Muscle layer of colon (tissue), 2 donors: ENCODE measurements around the gene ZNF804A.

Experiments
- H3K27ac ChIP-seq: one replicate; pipeline ENCODE4 v1.7.0; 2013; ENCODE audit warnings: low read depth, mild to moderate bottlenecking, low read length, moderate library complexity
- H3K27me3 ChIP-seq, 2 donors: one replicate each; pipeline ENCODE4 v1.7.0; 2013; ENCODE audit warnings: low read length in 2 of 2, mild to moderate bottlenecking in 2 of 2; ENCODE audit not compliant: insufficient read depth in 2 of 2, control insufficient read depth in 1 of 2
- H3K36me3 ChIP-seq: one replicate; pipeline ENCODE4 v1.7.0; 2013; ENCODE audit warnings: mild to moderate bottlenecking, low read length; ENCODE audit not compliant: insufficient read depth
- H3K4me1 ChIP-seq: one replicate; pipeline ENCODE4 v1.7.0; 2013; ENCODE audit warnings: mild to moderate bottlenecking, low read length; ENCODE audit not compliant: insufficient read depth
- H3K4me3 ChIP-seq, 2 donors: one replicate each; pipeline ENCODE4 v1.7.0; 2013; ENCODE audit warnings: low read length in 2 of 2, low read depth in 1 of 2, mild to moderate bottlenecking in 1 of 2, moderate library complexity in 1 of 2
- H3K9ac ChIP-seq: one replicate; pipeline ENCODE4 v1.7.0; 2013; ENCODE audit warnings: low read length
- H3K9me3 ChIP-seq: one replicate; pipeline ENCODE4 v1.7.0; 2013; ENCODE audit warnings: mild to moderate bottlenecking, low read length
- donor health status: abdominal sarcoma.
- donor health status: Adenocarcinoma of cecum.

ZNF804A gene

GRCh38 chr2:184904991-184905390 is 306.7 kb downstream of the ZNF804A start:
- H3K27me3 ChIP-seq: no peaks in the 10 kb centered on the region
- no peak overlapping the region for H3K27ac ChIP-seq
- H3K4me1 ChIP-seq: no peaks in the 10 kb centered on the region
- H3K9me3 ChIP-seq: peaks cover under 1% of the 10 kb centered on the region
- H3K9ac ChIP-seq: no peak overlapping the region
- no peak overlapping the region for H3K4me3 ChIP-seq
- no peaks in the 10 kb centered on the region for H3K36me3 ChIP-seq

DNA sequence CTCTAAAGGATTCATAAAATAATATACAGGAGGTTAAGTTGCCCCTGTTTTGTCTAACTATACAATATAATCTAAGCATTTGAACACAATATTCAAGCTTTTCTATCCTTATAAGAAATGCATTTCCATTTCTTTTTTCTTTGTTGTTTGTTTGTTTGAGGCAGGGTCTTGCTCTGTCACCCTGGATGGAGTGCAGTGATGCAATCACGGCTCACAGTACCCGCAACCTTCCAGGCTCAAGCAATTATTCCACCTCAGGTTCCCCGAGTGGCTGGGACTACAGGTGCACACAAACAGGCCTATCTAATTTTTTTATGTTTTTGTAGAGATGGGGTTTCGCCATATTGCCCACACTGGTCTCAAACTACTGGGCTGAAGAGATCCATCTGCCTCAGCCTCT is 307.8 kb downstream of the ZNF804A start:
- no peaks in the 10 kb centered on the region for H3K4me1 ChIP-seq
- no peak overlapping the region for H3K9ac ChIP-seq
- H3K9me3 ChIP-seq: peaks cover 4% of the 10 kb centered on the region
- H3K27me3 ChIP-seq: no peaks in the 10 kb centered on the region
- no peak overlapping the region for H3K4me3 ChIP-seq
- no peaks in the 10 kb centered on the region for H3K36me3 ChIP-seq
- H3K27ac ChIP-seq: no peak overlapping the region

GRCh38 chr2:184906709-184907108 is 308.4 kb downstream of the ZNF804A start:
- no peak overlapping the region for H3K27ac ChIP-seq
- peaks cover 4% of the 10 kb centered on the region for H3K9me3 ChIP-seq
- H3K36me3 ChIP-seq: no peaks in the 10 kb centered on the region
- no peaks in the 10 kb centered on the region for H3K27me3 ChIP-seq
- no peak overlapping the region for H3K4me3 ChIP-seq
- H3K4me1 ChIP-seq: no peaks in the 10 kb centered on the region
- no peak overlapping the region for H3K9ac ChIP-seq

DNA sequence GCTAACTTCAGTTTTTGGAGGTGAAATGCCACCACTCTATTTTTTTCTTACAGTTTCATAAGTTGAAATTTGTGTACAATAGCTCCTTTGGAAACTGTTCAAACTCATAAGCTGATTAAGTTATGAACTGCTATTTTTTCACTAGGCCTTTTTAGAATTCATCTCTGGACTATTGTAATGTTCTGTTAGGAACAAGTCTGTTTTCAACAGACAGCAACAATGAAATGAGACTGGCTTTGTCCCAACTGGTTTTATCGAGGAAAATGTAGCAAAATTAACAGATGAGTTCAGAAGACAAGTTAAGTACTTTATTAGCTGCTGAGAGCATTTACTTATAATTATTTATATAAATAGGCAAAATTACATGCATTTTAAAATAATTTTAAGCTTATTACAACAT is 310.6 kb downstream of the ZNF804A start:
- H3K4me1 ChIP-seq: no peaks in the 10 kb centered on the region
- no peaks in the 10 kb centered on the region for H3K36me3 ChIP-seq
- no peaks in the 10 kb centered on the region for H3K27me3 ChIP-seq
- no peak overlapping the region for H3K4me3 ChIP-seq
- no peak overlapping the region for H3K9ac ChIP-seq
- peaks cover 4% of the 10 kb centered on the region for H3K9me3 ChIP-seq
- H3K27ac ChIP-seq: no peak overlapping the region

GRCh38 chr2:184920451-184920965 is 322.2 kb downstream of the ZNF804A start:
- no peak overlapping the region for H3K9ac ChIP-seq
- H3K36me3 ChIP-seq: no peaks in the 10 kb centered on the region

DNA sequence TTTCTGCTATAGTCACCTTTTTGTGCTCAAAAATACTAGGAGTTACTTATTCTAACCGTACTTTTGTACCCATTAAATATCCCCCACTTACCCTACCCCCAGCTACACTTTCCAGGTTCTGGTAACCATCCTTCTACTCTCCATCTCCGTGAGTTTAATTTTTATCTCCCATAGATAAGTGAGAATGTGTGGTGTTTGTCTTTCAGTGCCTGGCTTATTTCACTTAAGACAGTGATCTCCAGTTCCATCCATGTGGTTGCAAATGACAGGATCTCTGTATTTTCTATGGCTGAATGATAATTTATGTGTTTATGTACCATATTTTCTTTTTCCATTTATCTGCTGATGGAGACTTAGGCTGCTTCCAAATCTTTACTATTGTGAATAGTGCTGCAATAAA is 323.3 kb downstream of the ZNF804A start:
- Histone ChIP-seq H3K4me1 (no peaks in the 10 kb centered on the region), H3K9me3 (no peaks in the 10 kb centered on the region), H3K9ac (no peak overlapping the region), H3K27me3 (no peaks in the 10 kb centered on the region), H3K4me3 (no peak overlapping the region), H3K27ac (no peak overlapping the region), H3K36me3 (no peaks in the 10 kb centered on the region)

More at GRCh38 chr2:184920451-184920965, 322.2 kb downstream of the ZNF804A start:
- no peaks in the 10 kb centered on the region for H3K9me3 ChIP-seq
- no peak overlapping the region for H3K27ac ChIP-seq
- no peak overlapping the region for H3K4me3 ChIP-seq
- H3K27me3 ChIP-seq: no peaks in the 10 kb centered on the region
- H3K4me1 ChIP-seq: no peaks in the 10 kb centered on the region

- H3K9me3 ChIP-seq: no peaks in the 10 kb centered on the region
Observed at GRCh38 chr2:184923751-184924150, 325.4 kb downstream of the ZNF804A start.

DNA sequence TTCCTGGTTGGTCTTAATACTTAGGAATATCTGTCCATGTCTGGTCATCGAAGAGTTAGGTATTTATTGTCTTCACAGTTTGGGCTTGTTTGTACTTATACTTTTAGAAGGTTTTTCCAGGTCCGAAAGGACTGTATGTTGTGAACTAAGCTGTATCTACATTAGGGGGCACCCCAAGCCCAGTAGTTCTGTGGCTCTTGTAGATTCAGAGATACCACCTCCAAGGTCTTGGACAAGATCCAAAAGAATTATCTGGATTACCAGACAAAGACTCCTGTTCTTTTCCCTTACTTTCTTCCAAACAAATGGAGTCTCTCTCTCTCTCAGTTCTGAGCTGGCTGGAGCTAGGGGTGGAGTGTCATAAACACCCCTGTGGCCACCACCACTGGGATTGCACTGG is 328.7 kb downstream of the ZNF804A start:
- Histone ChIP-seq H3K27me3 (no peaks in the 10 kb centered on the region), H3K4me1 (no peaks in the 10 kb centered on the region), H3K4me3 (no peak overlapping the region), H3K36me3 (no peaks in the 10 kb centered on the region), H3K9me3 (no peaks in the 10 kb centered on the region), H3K27ac (no peak overlapping the region), H3K9ac (no peak overlapping the region)

More at GRCh38 chr2:184923751-184924150, 325.4 kb downstream of the ZNF804A start:
- Histone ChIP-seq H3K4me3 (no peak overlapping the region), H3K36me3 (no peaks in the 10 kb centered on the region), H3K27ac (no peak overlapping the region), H3K4me1 (no peaks in the 10 kb centered on the region), H3K27me3 (no peaks in the 10 kb centered on the region), H3K9ac (no peak overlapping the region)

DNA sequence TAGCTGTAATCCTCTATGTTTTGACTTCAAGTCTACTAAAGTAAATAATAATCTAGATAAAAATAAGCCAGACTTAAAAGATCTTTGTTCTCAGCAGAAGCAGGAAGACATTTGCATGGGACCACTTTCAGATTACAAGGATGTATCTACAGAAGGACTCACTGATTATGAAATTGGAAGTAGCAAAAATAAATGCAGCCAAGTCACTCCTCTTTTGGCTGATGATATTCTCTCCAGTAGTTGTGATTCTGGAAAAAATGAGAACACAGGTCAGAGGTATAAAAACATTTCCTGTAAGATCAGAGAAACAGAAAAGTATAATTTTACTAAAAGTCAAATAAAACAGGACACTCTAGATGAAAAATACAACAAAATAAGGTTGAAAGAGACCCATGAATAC is 338.4 kb downstream of the ZNF804A start:
- no peak overlapping the region for H3K27ac ChIP-seq
- no peaks in the 10 kb centered on the region for H3K36me3 ChIP-seq
- no peak overlapping the region for H3K9ac ChIP-seq
- no peak overlapping the region for H3K4me3 ChIP-seq
- H3K4me1 ChIP-seq: no peaks in the 10 kb centered on the region
- no peaks in the 10 kb centered on the region for H3K27me3 ChIP-seq
- H3K9me3 ChIP-seq: no peaks in the 10 kb centered on the region

DNA sequence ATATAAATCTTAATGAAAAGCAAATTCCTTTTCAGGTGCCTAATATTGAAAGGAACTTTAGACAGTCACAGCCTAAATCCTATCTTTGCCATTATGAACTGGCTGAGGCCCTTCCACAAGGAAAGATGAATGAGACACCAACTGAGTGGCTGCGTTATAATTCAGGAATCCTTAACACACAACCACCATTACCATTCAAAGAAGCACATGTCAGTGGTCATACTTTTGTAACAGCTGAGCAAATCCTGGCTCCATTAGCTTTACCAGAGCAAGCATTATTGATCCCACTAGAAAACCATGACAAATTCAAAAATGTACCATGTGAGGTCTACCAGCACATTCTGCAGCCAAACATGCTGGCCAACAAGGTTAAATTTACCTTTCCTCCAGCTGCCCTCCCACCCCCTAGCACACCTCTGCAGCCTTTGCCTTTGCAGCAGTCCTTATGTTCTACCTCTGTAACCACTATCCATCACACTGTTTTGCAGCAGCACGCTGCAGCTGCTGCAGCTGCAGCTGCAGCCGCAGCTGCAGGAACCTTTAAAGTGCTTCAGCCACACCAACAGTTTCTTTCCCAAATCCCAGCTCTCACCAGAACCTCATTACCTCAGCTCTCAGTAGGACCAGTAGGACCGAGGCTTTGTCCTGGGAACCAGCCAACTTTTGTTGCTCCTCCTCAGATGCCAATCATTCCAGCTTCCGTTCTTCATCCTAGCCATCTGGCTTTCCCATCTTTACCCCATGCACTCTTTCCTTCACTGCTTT is 340.1 kb downstream of the ZNF804A start:
- no peak overlapping the region for H3K4me3 ChIP-seq
- no peak overlapping the region for H3K9ac ChIP-seq
- no peak overlapping the region for H3K27ac ChIP-seq
- H3K4me1 ChIP-seq: no peaks in the 10 kb centered on the region
- H3K27me3 ChIP-seq: no peaks in the 10 kb centered on the region
- H3K9me3 ChIP-seq: no peaks in the 10 kb centered on the region
- H3K36me3 ChIP-seq: no peaks in the 10 kb centered on the region

DNA sequence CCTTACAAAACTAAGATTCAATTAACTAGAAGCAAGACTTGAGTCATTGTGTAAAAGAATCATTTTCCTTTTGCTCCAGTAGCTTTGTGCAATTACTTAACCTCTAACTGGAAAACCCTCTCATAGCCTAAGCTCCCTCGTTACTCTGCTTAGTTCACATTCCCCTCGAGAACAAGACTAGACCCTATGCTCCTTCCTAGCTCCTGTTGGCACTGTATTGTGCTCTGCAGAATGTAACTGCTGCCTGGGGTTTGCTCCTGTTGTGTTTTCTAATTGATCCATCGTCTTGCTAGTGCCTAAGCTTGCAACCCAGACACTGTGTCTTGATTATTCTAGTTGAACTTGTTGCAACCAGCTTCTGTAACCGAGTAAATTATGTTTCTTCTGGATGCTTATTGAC is 347.0 kb downstream of the ZNF804A start:
- Histone ChIP-seq H3K4me3 (no peak overlapping the region), H3K36me3 (no peaks in the 10 kb centered on the region), H3K27ac (no peak overlapping the region), H3K9ac (no peak overlapping the region), H3K9me3 (no peaks in the 10 kb centered on the region), H3K27me3 (no peaks in the 10 kb centered on the region), H3K4me1 (no peaks in the 10 kb centered on the region)

DNA sequence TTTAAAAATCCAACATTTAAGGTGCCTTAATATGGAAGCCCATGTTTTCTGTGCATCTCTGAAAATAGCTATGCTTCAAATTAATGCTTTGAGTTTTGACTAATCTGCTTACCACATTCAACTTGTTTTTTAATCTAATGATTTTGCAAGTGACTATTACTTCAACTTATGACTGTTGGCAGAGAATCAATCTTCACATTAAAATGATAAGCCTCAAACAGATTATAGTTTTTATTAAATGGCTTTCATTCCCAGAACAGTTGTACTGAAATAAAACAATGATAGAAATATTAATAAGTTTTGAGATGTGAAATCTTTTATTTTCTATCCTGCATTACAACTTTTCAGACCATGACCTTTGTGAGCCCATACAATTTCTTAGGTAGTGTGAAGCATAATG is 347.5 kb downstream of the ZNF804A start:
- H3K27me3 ChIP-seq: no peaks in the 10 kb centered on the region
- no peak overlapping the region for H3K9ac ChIP-seq
- H3K4me1 ChIP-seq: no peaks in the 10 kb centered on the region
- H3K4me3 ChIP-seq: no peak overlapping the region
- H3K27ac ChIP-seq: no peak overlapping the region
- H3K9me3 ChIP-seq: no peaks in the 10 kb centered on the region
- no peaks in the 10 kb centered on the region for H3K36me3 ChIP-seq
